Cerebellar cortex (tissue), 1 donor: Measurements from ENCODE around the gene ZNF423.

Source experiments
- DNase-seq: peaks from one replicate; pipeline ENCODE4 v3.0.0-alpha.2; 2015; ENCODE audit warnings: low spot score

Gene ZNF423

GRCh38 chr16:49750341-49751000, 105.4 kb downstream of the ZNF423 start:
- peak; percentile 63 for DNase-seq

- no peak for DNase-seq
Observed at GRCh38 chr16:49749816-49750215, 106.1 kb downstream of the ZNF423 start.

- no peak for DNase-seq
Observed at GRCh38 chr16:49748322-49748721, 107.6 kb downstream of the ZNF423 start.

GRCh38 chr16:49747654-49748053, 108.3 kb downstream of the ZNF423 start:
- DNase-seq, result no peak

- no peak for DNase-seq
Observed at GRCh38 chr16:49746545-49746944, 109.4 kb downstream of the ZNF423 start.

- DNase-seq, result no peak
Observed at GRCh38 chr16:49745311-49745747, 110.6 kb downstream of the ZNF423 start.

GRCh38 chr16:49744244-49745220, 111.4 kb downstream of the ZNF423 start:
- DNase-seq, result no peak

- DNase-seq, result no peak
Observed at GRCh38 chr16:49743658-49744057, 112.3 kb downstream of the ZNF423 start.

- no peak for DNase-seq
Observed at GRCh38 chr16:49743203-49743464, 112.8 kb downstream of the ZNF423 start.

GRCh38 chr16:49742428-49743202, 113.3 kb downstream of the ZNF423 start:
- no peak for DNase-seq

- DNase-seq, result no peak
Observed at GRCh38 chr16:49740256-49740655, 115.7 kb downstream of the ZNF423 start.

GRCh38 chr16:49739381-49739780, 116.5 kb downstream of the ZNF423 start:
- DNase-seq, result peak; percentile 8

GRCh38 chr16:49738832-49739231, 117.1 kb downstream of the ZNF423 start:
- DNase-seq, result no peak

GRCh38 chr16:49738001-49738400, 117.9 kb downstream of the ZNF423 start:
- DNase-seq, result no peak

- DNase-seq, result no peak
Observed at GRCh38 chr16:49737541-49737940, 118.4 kb downstream of the ZNF423 start.

- DNase-seq, result no peak
Observed at GRCh38 chr16:49734331-49734730, 121.6 kb downstream of the ZNF423 start.

- DNase-seq, result no peak
Observed at GRCh38 chr16:49733313-49734009, 122.5 kb downstream of the ZNF423 start.

GRCh38 chr16:49731911-49732310, 124.0 kb downstream of the ZNF423 start:
- no peak for DNase-seq

- DNase-seq, result no peak
Observed at GRCh38 chr16:49730772-49731171, 125.1 kb downstream of the ZNF423 start.

GRCh38 chr16:49727611-49728010, 128.3 kb downstream of the ZNF423 start:
- no peak for DNase-seq

GRCh38 chr16:49726155-49726554, 129.8 kb downstream of the ZNF423 start:
- no peak for DNase-seq

GRCh38 chr16:49725651-49726050, 130.3 kb downstream of the ZNF423 start:
- no peak for DNase-seq
